ENCODE measurements around the gene MET. TPM values are rescaled to one million over a fixed set of nuclear protein-coding genes. Genes with fewer than 3 reads are reported as not detected.

Gene MET
- total and polyA plus RNA-seq, 10 of the 15 experiments (the other 5 are each of a cell fraction or from before 2014, with no cell fraction given) = 0.01 to 0.21 TPM; not detected in 8

GRCh38 chr7:116832692-116833091 is 160.7 kb downstream of the MET start:
- Histone ChIP-seq H3K27ac (ENCODE audit: control insufficient read depth, insufficient read depth) (no peak overlapping the region), H3K9me3 (replicated peaks; ENCODE audit: control insufficient read depth, insufficient read depth, low read length) (no peaks in the 10 kb centered on the region), H3K4me3 (no peak overlapping the region), H4K20me1 (ENCODE audit: control insufficient read depth, insufficient read depth) (no peaks in the 10 kb centered on the region), H3K79me2 (ENCODE audit: control insufficient read depth, insufficient read depth, low read length) (no peaks in the 10 kb centered on the region), H3K36me3 (ENCODE audit: control insufficient read depth in 2 of 2, insufficient read depth in 2 of 2, low read length in 1 of 2) (no peaks in the 10 kb centered on the region), H2AFZ (ENCODE audit: control insufficient read depth, low read depth, low read length) (no peak overlapping the region), H3K9ac (ENCODE audit: control insufficient read depth, insufficient read depth, low read length) (no peak overlapping the region), H3K4me1 (ENCODE audit: control insufficient read depth, insufficient read depth, low read length) (no peaks in the 10 kb centered on the region), H3K27me3 (replicated peaks in 1 of 2; ENCODE audit: control insufficient read depth in 2 of 2, insufficient read depth in 2 of 2, low read length in 1 of 2) (no peaks in the 10 kb centered on the region), H3K4me2 (ENCODE audit: control insufficient read depth, insufficient read depth) (no peak overlapping the region)
- TF ChIP-seq ATF3 (IDR thresholded peaks at IDR 0.05; ENCODE audit: borderline replicate concordance, extremely low read depth, low read depth, low read length) = no peak
- ATAC-seq (no peak), FAIRE-seq (no peak), DNase-seq (ENCODE audit: low read depth, low spot score) (no peak)
- ChIA-PET SMC1A (ENCODE audit: uncharacterized antibody, unreplicated experiment) (no interaction called here), POLR2A (no interaction called here), RAD21 (ENCODE audit: unreplicated experiment) (no interaction called here), CTCF (interaction anchor here (0.7 to 1.2 kb wide), 2 partner anchors 237 to 241 kb away, joined by 3 read pairs; no protein-coding TSS in a partner anchor)
- intact Hi-C loops (cut with micrococcal nuclease; ENCODE audit: unreplicated experiment) (no loop called here), in situ Hi-C loops (cut with MboI) (no loop called here)
- WGBS (ENCODE audit: insufficient coverage, insufficient replicate concordance, low lambda C conversion rate, missing lambda C conversion rate) = 0% methylated on average over 2 of the region's 2 CpGs
- no TSS peak for BruUV-seq (replicated peaks)

- Histone ChIP-seq H3K9me3 (replicated peaks; ENCODE audit: control insufficient read depth, insufficient read depth, low read length) (no peaks in the 10 kb centered on the region), H3K4me2 (ENCODE audit: control insufficient read depth, insufficient read depth) (no peak overlapping the region), H3K27me3 (replicated peaks in 1 of 2; ENCODE audit: control insufficient read depth in 2 of 2, insufficient read depth in 2 of 2, low read length in 1 of 2) (no peaks in the 10 kb centered on the region), H2AFZ (ENCODE audit: control insufficient read depth, low read depth, low read length) (no peak overlapping the region), H3K4me1 (ENCODE audit: control insufficient read depth, insufficient read depth, low read length) (no peaks in the 10 kb centered on the region), H3K36me3 (ENCODE audit: control insufficient read depth in 2 of 2, insufficient read depth in 2 of 2, low read length in 1 of 2) (no peaks in the 10 kb centered on the region), H3K9ac (ENCODE audit: control insufficient read depth, insufficient read depth, low read length) (no peak overlapping the region), H3K27ac (ENCODE audit: control insufficient read depth, insufficient read depth) (no peak overlapping the region), H3K79me2 (ENCODE audit: control insufficient read depth, insufficient read depth, low read length) (no peaks in the 10 kb centered on the region), H4K20me1 (ENCODE audit: control insufficient read depth, insufficient read depth) (no peaks in the 10 kb centered on the region), H3K4me3 (no peak overlapping the region)
- BruUV-seq (replicated peaks) = no TSS peak
- ChIA-PET CTCF (interaction anchor here (1.2 kb wide), 1 partner anchor 97 kb away, joined by 3 read pairs; no protein-coding TSS in a partner anchor), SMC1A (ENCODE audit: uncharacterized antibody, unreplicated experiment) (interaction anchor here (0.7 kb wide), 1 partner anchor 568 kb away, joined by 3 read pairs; no protein-coding TSS in a partner anchor), POLR2A (no interaction called here), RAD21 (ENCODE audit: unreplicated experiment) (no interaction called here)
- no peak for DNase-seq (ENCODE audit: low read depth, low spot score)
- intact Hi-C loops (cut with micrococcal nuclease; ENCODE audit: unreplicated experiment) (no loop called here), in situ Hi-C loops (cut with MboI) (no loop called here)
- 32% methylated on average over 9 of the region's 9 CpGs for WGBS (ENCODE audit: insufficient coverage, insufficient replicate concordance, low lambda C conversion rate, missing lambda C conversion rate)
- ATAC-seq = no peak
- FAIRE-seq = no peak
- no peak for TF ChIP-seq JUND (IDR thresholded peaks at IDR 0.05; ENCODE audit: low read depth, low read length)
- no peak for TF ChIP-seq POLR2AphosphoS2 (IDR thresholded peaks at IDR 0.05; ENCODE audit: low read depth, low read length)
- TF ChIP-seq BHLHE40 (IDR thresholded peaks at IDR 0.05; ENCODE audit: borderline replicate concordance in 1 of 2, low read depth in 2 of 2, low read length in 1 of 2) = no peak
- TF ChIP-seq POLR2A (IDR thresholded peaks at IDR 0.05; ENCODE audit: low read depth, low read length) = no peak
- TF ChIP-seq PAX8 (IDR thresholded peaks at IDR 0.05) = no peak
- no peak for TF ChIP-seq PBX3 (IDR thresholded peaks at IDR 0.05; ENCODE audit: insufficient replicate concordance, low read depth, low read length)
- no peak for TF ChIP-seq PAX5 (IDR thresholded peaks at IDR 0.05; ENCODE audit: borderline replicate concordance, low read depth, low read length)
- TF ChIP-seq NKRF (conservative IDR thresholded peaks at IDR 0.05) = no peak
- no peak for TF ChIP-seq PKNOX1 (IDR thresholded peaks at IDR 0.05)
- TF ChIP-seq IKZF2 (IDR thresholded peaks at IDR 0.05) = no peak
Observed at GRCh38 chr7:116834815-116835504, 163.0 kb downstream of the MET start.
